H1 (cell line): ENCODE measurements around the gene TTC22. TPM values are rescaled to one million over a fixed set of nuclear protein-coding genes. Genes with fewer than 3 reads are reported as not detected.

Experiments used
- CTCF ChIA-PET: fragments of 300-600 bp; sonication (Branson Sonifier 250); formaldehyde crosslinking; loops from one replicate; lab custom pipeline; 2021; ENCODE audit not compliant: partially characterized antibody; lab: Charles Lee
- POLR2A ChIA-PET: fragments of 300-600 bp; sonication (Branson Sonifier 250); formaldehyde crosslinking; loops from one replicate; lab custom pipeline; 2021; ENCODE audit warnings: inconsistent platforms; ENCODE audit not compliant: partially characterized antibody; lab: Charles Lee
- DNase-seq, 2 experiments: peaks; one replicate each; pipeline versions ENCODE4 v3.0.0 to v3.0.0-alpha.2; 2010 to 2022; ENCODE audit warnings: low spot score in 2 of 2, low read depth in 1 of 2, mixed read lengths in 1 of 2
- FAIRE-seq: peaks from 2 replicates; lab custom pipeline; 2011; peaks lifted over from hg19 to GRCh38; lab: Jason Lieb, UNC
- H2AFZ ChIP-seq: 2 replicates; pipeline ENCODE4 v1.8.1; 2012; ENCODE audit warnings: low read length, inconsistent platforms
- H2AK5ac ChIP-seq: 2 replicates; pipeline ENCODE4 v1.6.1; 2013; ENCODE audit warnings: low read depth, low read length
- H2BK120ac ChIP-seq: replicated peaks from 2 replicates; pipeline ENCODE3; 2013; ENCODE audit warnings: low read depth, low read length, inconsistent platforms
- H2BK12ac ChIP-seq: 2 replicates; pipeline ENCODE4 v1.6.1; 2013; ENCODE audit warnings: low read depth, low read length
- H2BK15ac ChIP-seq: 2 replicates; pipeline ENCODE4 v1.6.1; 2013; ENCODE audit warnings: low read length
- H2BK20ac ChIP-seq: 2 replicates; pipeline ENCODE4 v1.6.1; 2013; ENCODE audit warnings: low read length
- H2BK5ac ChIP-seq: 2 replicates; pipeline ENCODE4 v1.6.1; 2013; ENCODE audit warnings: low read depth, low read length
- H3K14ac ChIP-seq: 2 replicates; pipeline ENCODE4 v1.6.1; 2013; ENCODE audit warnings: inconsistent platforms; ENCODE audit not compliant: insufficient read length
- H3K18ac ChIP-seq: 2 replicates; pipeline ENCODE4 v1.6.1; 2013; ENCODE audit warnings: low read length; ENCODE audit errors: extremely low read depth
- H3K23ac ChIP-seq: 2 replicates; pipeline ENCODE4 v1.6.1; 2013; ENCODE audit warnings: inconsistent platforms; ENCODE audit not compliant: insufficient read length
- H3K23me2 ChIP-seq: 2 replicates; pipeline ENCODE4 v1.6.1; 2013; ENCODE audit warnings: low read depth, low read length
- H3K27ac ChIP-seq: 2 replicates; pipeline ENCODE4 v1.6.1; 2011; ENCODE audit warnings: low read depth, low read length, inconsistent platforms
- H3K27me3 ChIP-seq, 4 experiments: replicated peaks in 1 of 4; 1 replicate in 1 of 4; 2 replicates in 3 of 4; pipeline versions ENCODE4 v1.6.1 to v1.8.1; 2011 to 2013; ENCODE audit warnings: low read length in 3 of 4, mild to moderate bottlenecking in 3 of 4, inconsistent platforms in 2 of 4, mixed read lengths in 2 of 4, moderate library complexity in 1 of 4; ENCODE audit not compliant: control insufficient read depth in 3 of 4, insufficient read depth in 3 of 4; ENCODE audit errors: extremely low read depth in 1 of 4
- H3K36me3 ChIP-seq, 4 experiments: 2 replicates each; pipeline versions ENCODE4 v1.6.1 to v1.8.1; 2011 to 2013; ENCODE audit warnings: mild to moderate bottlenecking in 4 of 4, low read length in 3 of 4, moderate library complexity in 2 of 4, control low read depth in 1 of 4, inconsistent platforms in 1 of 4; ENCODE audit not compliant: insufficient read depth in 4 of 4, control insufficient read depth in 2 of 4
- H3K4ac ChIP-seq: replicated peaks from 2 replicates; pipeline ENCODE3; 2013; ENCODE audit warnings: low read length, low read depth, mixed read lengths, inconsistent platforms; ENCODE audit not compliant: insufficient read length
- H3K4me1 ChIP-seq, 4 experiments: replicated peaks in 1 of 4; 1 replicate in 1 of 4; 2 replicates in 3 of 4; pipeline versions ENCODE4 v1.6.1 to v1.8.1; 2011 to 2013; ENCODE audit warnings: low read length in 3 of 4, inconsistent platforms in 2 of 4, mixed read lengths in 1 of 4; ENCODE audit not compliant: insufficient read depth in 4 of 4, control insufficient read depth in 3 of 4
- H3K4me2 ChIP-seq, 2 experiments: 2 replicates each; pipeline versions ENCODE4 v1.6.1 to v1.8.1; 2011 to 2013; ENCODE audit warnings: low read depth in 2 of 2, low read length in 2 of 2, control low read depth in 1 of 2, inconsistent platforms in 1 of 2, mild to moderate bottlenecking in 1 of 2; ENCODE audit not compliant: insufficient read depth in 1 of 2
- H3K4me3 ChIP-seq, 4 experiments: fragments of 200-600, 300-600 bp in 1 of 4; sonication (generic), shearing (Covaris generic), sonication (Bioruptor Twin) in 1 of 4; 2 replicates each; pipeline versions ENCODE4 v1.5.1 to v1.8.1; 2011 to 2016; ENCODE audit warnings: low read length in 4 of 4, low read depth in 3 of 4, control low read depth in 2 of 4, inconsistent platforms in 2 of 4, mild to moderate bottlenecking in 2 of 4, mixed read lengths in 1 of 4, moderate library complexity in 1 of 4; ENCODE audit not compliant: insufficient read depth in 2 of 4; ENCODE audit errors: extremely low read depth in 1 of 4
- H3K56ac ChIP-seq: replicated peaks from 2 replicates; pipeline ENCODE3; 2013; ENCODE audit warnings: low read depth, mild to moderate bottlenecking, mixed read lengths, low read length, inconsistent platforms; ENCODE audit not compliant: insufficient read length
- H3K79me1 ChIP-seq: 2 replicates; pipeline ENCODE4 v1.6.1; 2013; ENCODE audit warnings: low read depth, low read length, control low read depth
- H3K79me2 ChIP-seq, 2 experiments: 2 replicates each; pipeline versions ENCODE4 v1.6.1 to v1.8.1; 2012 to 2013; ENCODE audit warnings: low read length in 2 of 2, mild to moderate bottlenecking in 2 of 2, inconsistent platforms in 1 of 2; ENCODE audit not compliant: insufficient read depth in 2 of 2, control insufficient read depth in 1 of 2
- H3K9ac ChIP-seq, 4 experiments: replicated peaks in 1 of 4; 1 replicate in 1 of 4; 2 replicates in 3 of 4; pipeline versions ENCODE4 v1.6.1 to v1.8.1; 2011 to 2013; ENCODE audit warnings: low read depth in 3 of 4, low read length in 3 of 4, control low read depth in 2 of 4, mild to moderate bottlenecking in 2 of 4, moderate library complexity in 2 of 4, inconsistent platforms in 1 of 4; ENCODE audit errors: extremely low read depth in 1 of 4
- H3K9me3 ChIP-seq, 2 experiments: 2 replicates each; pipeline versions ENCODE4 v1.6.1 to v1.8.1; 2012 to 2013; ENCODE audit warnings: mild to moderate bottlenecking in 2 of 2, moderate library complexity in 2 of 2, control low read depth in 1 of 2, inconsistent platforms in 1 of 2, low read depth in 1 of 2, low read length in 1 of 2, mixed read lengths in 1 of 2; ENCODE audit not compliant: insufficient read depth in 2 of 2
- H4K20me1 ChIP-seq, 2 experiments: replicated peaks in 1 of 2; 2 replicates each; pipeline versions ENCODE3 to v1.8.1; 2011 to 2013; ENCODE audit warnings: inconsistent platforms in 2 of 2, low read length in 2 of 2, mild to moderate bottlenecking in 1 of 2; ENCODE audit not compliant: insufficient read depth in 2 of 2, control insufficient read depth in 1 of 2
- H4K5ac ChIP-seq: 2 replicates; pipeline ENCODE4 v1.6.1; 2013; ENCODE audit warnings: low read length, low read depth, mixed read lengths, inconsistent platforms; ENCODE audit not compliant: insufficient read length
- H4K8ac ChIP-seq: 2 replicates; pipeline ENCODE4 v1.8.0; 2013; ENCODE audit warnings: mild to moderate bottlenecking, moderate library complexity, low read length, inconsistent platforms; ENCODE audit not compliant: insufficient read depth; ENCODE audit errors: extremely low read depth
- H4K91ac ChIP-seq: replicated peaks from 2 replicates; pipeline ENCODE3; 2013; ENCODE audit warnings: low read length, mixed read lengths, inconsistent platforms; ENCODE audit not compliant: insufficient read length
- ASH2L ChIP-seq: fragments of 200-600, 300-600 bp; sonication (generic); IDR thresholded peaks from one replicate; pipeline ENCODE4 v1.7.1; 2017; ENCODE audit warnings: low read length
- CBX5 ChIP-seq: fragments of 300-800, 300-1000 bp; sonication (generic); IDR thresholded peaks from 2 replicates; pipeline ENCODE4 v1.7.1; 2016; ENCODE audit warnings: antibody characterized with exemption, low read length, low read depth
- EGR1 ChIP-seq: IDR thresholded peaks from 2 replicates; pipeline ENCODE4 v1.6.1; 2011; ENCODE audit warnings: low read depth, low read length, borderline replicate concordance
- FOSL1 ChIP-seq: IDR thresholded peaks from 2 replicates; pipeline ENCODE4 v1.6.1; 2011; ENCODE audit warnings: mild to moderate bottlenecking, low read depth, low read length, moderate library complexity; ENCODE audit not compliant: insufficient read depth
- KDM5A ChIP-seq: fragments of 200-600 bp; IDR thresholded peaks from 2 replicates; pipeline ENCODE4 v1.7.1; 2012; ENCODE audit warnings: mild to moderate bottlenecking, low read length, inconsistent platforms, mixed read lengths
- POLR2A ChIP-seq, 2 experiments: IDR thresholded peaks; 1 replicate in 1 of 2; 2 replicates in 1 of 2; pipeline ENCODE4 v1.6.1; 2011; ENCODE audit warnings: low read depth in 2 of 2, low read length in 2 of 2, mild to moderate bottlenecking in 2 of 2; ENCODE audit errors: control extremely low read depth in 1 of 2
- RNF2 ChIP-seq: fragments of 200-900, 300-1000 bp; sonication (generic); IDR thresholded peaks from 2 replicates; pipeline ENCODE4 v1.7.1; 2016; ENCODE audit warnings: borderline replicate concordance, low read depth, mild to moderate bottlenecking, antibody characterized with exemption, low read length; ENCODE audit not compliant: poor library complexity, severe bottlenecking; ENCODE audit errors: missing control alignments
- SUZ12 ChIP-seq: fragments of 200-600 bp; sonication (generic); IDR thresholded peaks from 2 replicates; pipeline ENCODE4 v1.6.1; 2012; ENCODE audit warnings: mild to moderate bottlenecking, inconsistent platforms, low read length, moderate library complexity, mixed read lengths
- WGBS, 2 experiments: shearing (Covaris generic) in 1 of 2; methylation state at CpG; one replicate each; pipeline versions ENCODE4 v1.1.6 to v1.1.7; 2013 to 2015; ENCODE audit warnings: low lambda C conversion rate in 2 of 2, mixed read lengths in 2 of 2, inconsistent platforms in 1 of 2, low coverage in 1 of 2, missing lambda C conversion rate in 1 of 2; ENCODE audit not compliant: insufficient replicate concordance in 2 of 2, insufficient coverage in 1 of 2, insufficient read length in 1 of 2; ENCODE audit errors: extremely low coverage in 1 of 2, missing lambda C conversion rate in 1 of 2; 5-methylcytosine and 5-hydroxymethylcytosine counted together
- polyA plus RNA-seq, 7 experiments: library from polyadenylated mRNA; depleted of rRNA in 3 of 7; stranded (reverse) in 5 of 7; unstranded in 2 of 7; fragments of >200 nt in 5 of 7; fragments of 200-250 nt in 2 of 7; gene quantifications; 1 replicate in 5 of 7; 2 replicates in 1 of 7; 4 replicates in 1 of 7; pipeline versions ENCODE4 v1.2.1 to v1.2.3, GENCODE V29; 2011 to 2013; ENCODE audit warnings: missing spikeins in 2 of 7, mixed read lengths in 2 of 7
- total RNA-seq: library from RNA; stranded (reverse); fragmentation: NEBNext Ultra II Directional; extraction: Animal tissue kit (Norgen Biotek cat#: 25700); gene quantifications from 2 replicates; pipeline ENCODE4 v1.2.1, GENCODE V29; 2021

Gene TTC22
- total and polyA plus RNA-seq, 2 of the 8 experiments (the other 6 are each of a cell fraction or from before 2014, with no cell fraction given), result 1.00 to 1.6 TPM

DNA sequence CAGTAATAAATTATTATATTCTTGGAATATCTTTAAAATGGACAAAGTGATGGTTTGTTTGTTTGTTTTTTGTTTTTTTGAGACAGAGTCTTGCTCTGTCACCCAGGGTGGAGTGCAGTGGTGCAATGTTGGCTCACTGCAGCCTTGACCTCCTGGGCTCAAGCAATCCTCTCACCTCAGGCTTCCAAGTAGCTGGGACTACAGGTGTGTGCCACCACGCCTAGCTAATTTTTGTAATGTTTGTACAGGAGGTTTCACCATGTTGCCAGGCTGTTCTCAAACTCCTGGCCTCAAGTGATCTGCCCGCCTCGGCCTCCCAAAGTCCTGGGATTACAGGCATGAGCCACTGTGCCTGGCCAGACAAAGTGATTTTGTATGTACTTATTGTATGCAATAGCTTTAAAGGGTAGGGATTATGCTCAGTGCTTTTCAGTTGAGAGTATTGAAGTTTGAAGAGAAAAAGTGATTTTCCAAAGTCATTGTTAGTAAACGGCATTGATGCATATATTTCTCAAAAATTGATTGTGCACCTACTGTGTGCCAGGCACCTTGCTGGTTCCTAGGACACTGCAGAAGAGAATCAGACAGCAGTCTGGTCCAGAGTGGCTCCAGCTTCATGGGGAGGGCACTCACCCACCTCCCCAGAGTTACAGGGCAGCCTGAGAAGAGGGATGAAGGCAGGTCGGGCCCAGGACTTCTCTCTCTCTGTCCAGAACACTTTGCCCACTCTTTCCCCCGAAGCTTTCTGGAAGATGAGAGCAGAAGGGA is 34.2 kb upstream of the TTC22 start:
- no peaks in the 10 kb centered on the region for H3K79me1 ChIP-seq
- no peaks in the 10 kb centered on the region for H3K9me3 ChIP-seq
- no peak overlapping the region for H3K18ac ChIP-seq
- POLR2A ChIA-PET, result no interaction called here
- no peaks in the 10 kb centered on the region for H3K4me1 ChIP-seq
- no peak overlapping the region for H4K5ac ChIP-seq
- no peak overlapping the region for H3K9ac ChIP-seq
- no peak for TF ChIP-seq KDM5A
- no peak for TF ChIP-seq FOSL1
- TF ChIP-seq CBX5, result no peak
- no peak for TF ChIP-seq POLR2A (IDR thresholded peaks at IDR 0.05; ENCODE audit: control extremely low read depth in 1 of 2, low read depth in 2 of 2, low read length in 2 of 2)
- no peak for TF ChIP-seq EGR1
- TF ChIP-seq RNF2, result no peak
- TF ChIP-seq SUZ12, result no peak
- TF ChIP-seq ASH2L, result no peak
- WGBS, 2 experiments, result 86% methylated on average over 6 of the region's 6 CpGs; no CpG with 5 or more reads in 1 of the 2 experiments
- H3K23ac ChIP-seq, result no peak overlapping the region
- H3K23me2 ChIP-seq, result no peaks in the 10 kb centered on the region
- DNase-seq, result peak in 1 of 2 experiments; percentile 38
- no peak overlapping the region for H3K14ac ChIP-seq
- H3K4me3 ChIP-seq, result no peak overlapping the region
- no peak overlapping the region for H2BK15ac ChIP-seq
- H3K4me2 ChIP-seq, result no peak overlapping the region
- H2AK5ac ChIP-seq, result no peak overlapping the region
- H2BK5ac ChIP-seq, result no peak overlapping the region
- H3K27ac ChIP-seq, result no peak overlapping the region
- H3K36me3 ChIP-seq, result no peaks in the 10 kb centered on the region
- no peaks in the 10 kb centered on the region; a peak in 1 of 7 replicates for H3K27me3 ChIP-seq
- CTCF ChIA-PET, result interaction anchor here (0.8 to 1.0 kb wide), 2 partner anchors 11 to 43 kb away, joined by 3 read pairs; no protein-coding TSS in a partner anchor
- H2BK120ac ChIP-seq, result no peak overlapping the region
- no peak for FAIRE-seq
- no peak overlapping the region for H4K8ac ChIP-seq
- no peaks in the 10 kb centered on the region for H4K20me1 ChIP-seq
- peak overlapping the region; percentile 66; the same call in 1 of the 2 replicates for H2AFZ ChIP-seq
- no peak overlapping the region for H4K91ac ChIP-seq
- no peak overlapping the region for H2BK12ac ChIP-seq
- no peak overlapping the region for H3K4ac ChIP-seq
- no peak overlapping the region for H2BK20ac ChIP-seq
- H3K79me2 ChIP-seq, result no peaks in the 10 kb centered on the region
- peak overlapping the region; percentile 0 for H3K56ac ChIP-seq
